Keratinocyte (primary cell): ENCODE data around the gene CNPY1.

Experiments
- EZH2 ChIP-seq: IDR thresholded peaks from one replicate; pipeline ENCODE4 v1.6.1; 2012; ENCODE audit warnings: inconsistent platforms, mild to moderate bottlenecking, low read length, moderate library complexity
- TF ChIP-seq, protein P1 (sequence below), 3 experiments: IDR thresholded peaks in 1 of 3; conservative IDR thresholded peaks in 1 of 3; optimal IDR thresholded peaks in 1 of 3; 2 replicates in 2 of 3; 3 replicates in 1 of 3; pipeline versions ENCODE3 to v1.5.1; 2011; ENCODE audit warnings: low read length in 3 of 3, mild to moderate bottlenecking in 3 of 3, moderate library complexity in 2 of 3, control low read depth in 1 of 3, inconsistent platforms in 1 of 3; ENCODE audit not compliant: insufficient read depth in 2 of 3; ENCODE audit errors: extremely low read depth in 1 of 3

DNA sequence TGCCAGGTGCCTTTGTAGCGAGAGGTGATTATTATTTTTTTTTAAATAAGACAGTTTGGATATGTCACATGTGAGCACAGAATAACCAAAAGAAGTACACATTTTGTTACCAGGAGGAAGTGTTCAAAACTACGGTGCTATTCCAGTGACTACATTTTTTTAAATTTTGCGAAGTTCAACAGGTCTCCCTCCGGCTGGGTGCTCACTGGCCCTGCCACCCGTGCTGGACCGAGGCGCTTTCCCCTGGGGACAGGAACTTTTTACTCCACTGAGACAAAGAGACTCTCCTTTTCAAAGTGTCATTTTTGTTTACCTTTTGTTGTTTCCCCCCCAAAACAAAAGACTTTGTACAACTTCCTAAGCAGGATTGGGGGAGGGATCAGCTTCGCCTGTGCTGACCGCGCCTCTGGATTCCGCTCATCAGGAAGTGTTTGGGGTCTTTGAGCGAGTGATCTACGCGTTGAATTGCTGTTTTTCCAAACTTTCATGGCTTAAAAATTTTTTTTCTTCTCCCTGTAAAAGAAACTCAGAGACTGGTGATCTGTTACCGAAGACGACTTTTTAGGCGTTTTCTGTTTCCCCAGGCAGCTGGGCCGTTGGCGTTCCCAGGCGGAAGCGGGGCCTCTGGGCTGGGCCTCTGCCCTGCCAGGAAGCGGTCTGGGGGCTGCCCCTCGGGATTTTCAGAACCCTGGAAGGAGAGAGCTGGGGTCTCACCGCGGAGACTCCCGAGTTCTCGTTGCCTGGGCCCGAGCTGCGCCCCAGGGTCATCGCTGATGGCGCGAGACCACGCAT, 81.2 kb downstream of the CNPY1 start:
- TF ChIP-seq, protein P1, sequence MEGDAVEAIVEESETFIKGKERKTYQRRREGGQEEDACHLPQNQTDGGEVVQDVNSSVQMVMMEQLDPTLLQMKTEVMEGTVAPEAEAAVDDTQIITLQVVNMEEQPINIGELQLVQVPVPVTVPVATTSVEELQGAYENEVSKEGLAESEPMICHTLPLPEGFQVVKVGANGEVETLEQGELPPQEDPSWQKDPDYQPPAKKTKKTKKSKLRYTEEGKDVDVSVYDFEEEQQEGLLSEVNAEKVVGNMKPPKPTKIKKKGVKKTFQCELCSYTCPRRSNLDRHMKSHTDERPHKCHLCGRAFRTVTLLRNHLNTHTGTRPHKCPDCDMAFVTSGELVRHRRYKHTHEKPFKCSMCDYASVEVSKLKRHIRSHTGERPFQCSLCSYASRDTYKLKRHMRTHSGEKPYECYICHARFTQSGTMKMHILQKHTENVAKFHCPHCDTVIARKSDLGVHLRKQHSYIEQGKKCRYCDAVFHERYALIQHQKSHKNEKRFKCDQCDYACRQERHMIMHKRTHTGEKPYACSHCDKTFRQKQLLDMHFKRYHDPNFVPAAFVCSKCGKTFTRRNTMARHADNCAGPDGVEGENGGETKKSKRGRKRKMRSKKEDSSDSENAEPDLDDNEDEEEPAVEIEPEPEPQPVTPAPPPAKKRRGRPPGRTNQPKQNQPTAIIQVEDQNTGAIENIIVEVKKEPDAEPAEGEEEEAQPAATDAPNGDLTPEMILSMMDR (optimal IDR thresholded peaks at IDR 0.05 in 1 of 3, IDR thresholded peaks at IDR 0.05 in 1 of 3, conservative IDR thresholded peaks at IDR 0.05 in 1 of 3; ENCODE audit: extremely low read depth in 1 of 3, insufficient read depth in 2 of 3, low read length in 3 of 3), result no peak
- peak; percentile 46 for TF ChIP-seq EZH2
